CD4-positive, alpha-beta T cell (primary cell): ENCODE results near the gene PIGM. TPM values are rescaled to one million over a fixed set of nuclear protein-coding genes. Genes with fewer than 3 reads are reported as not detected.

Experiments
- ATAC-seq: fragments of 200-7000 bp; cut with Tn5 transposase; one replicate; pipeline ENCODE4 v1.10.0; 2022; ENCODE audit warnings: mild to moderate bottlenecking; ENCODE audit not compliant: poor library complexity
- CTCF ChIA-PET: fragments of 350-600 bp; sonication (Branson Sonifier 250); formaldehyde crosslinking; loops from one replicate; lab custom pipeline; 2021; ENCODE audit warnings: antibody characterized with exemption, inconsistent platforms; lab: Charles Lee
- POLR2A ChIA-PET: fragments of 350-600 bp; sonication (Branson Sonifier 250); formaldehyde crosslinking; loops from one replicate; lab custom pipeline; 2021; ENCODE audit warnings: antibody characterized with exemption, inconsistent platforms; lab: Charles Lee
- DNase-seq, 14 experiments: peaks; one replicate each; pipeline ENCODE4 v3.0.0-alpha.2; 2013 to 2020; ENCODE audit warnings: mixed read lengths in 2 of 14
- H3K27ac ChIP-seq, 2 donors: one replicate each; pipeline versions ENCODE4 v1.5.1 to v1.7.0; 2013; ENCODE audit warnings: low read length in 2 of 2, low read depth in 1 of 2, mild to moderate bottlenecking in 1 of 2
- H3K27me3 ChIP-seq, 2 experiments: 1 replicate in 1 of 2; 2 replicates in 1 of 2; pipeline versions ENCODE4 v1.6.1 to v1.7.0; 2013; ENCODE audit warnings: low read length in 2 of 2, control low read depth in 1 of 2, mild to moderate bottlenecking in 1 of 2, moderate library complexity in 1 of 2; ENCODE audit not compliant: insufficient read depth in 2 of 2, control insufficient read depth in 1 of 2
- H3K36me3 ChIP-seq: one replicate; pipeline ENCODE4 v1.6.1; 2013; ENCODE audit warnings: low read length, control low read depth; ENCODE audit not compliant: insufficient read depth
- H3K4me1 ChIP-seq: one replicate; pipeline ENCODE4 v1.6.1; 2013; ENCODE audit warnings: low read length, control low read depth; ENCODE audit not compliant: insufficient read depth
- H3K4me3 ChIP-seq: one replicate; pipeline ENCODE4 v1.5.1; 2013; ENCODE audit warnings: mild to moderate bottlenecking, low read length, moderate library complexity
- H3K9me3 ChIP-seq, 2 experiments: 1 replicate in 1 of 2; 2 replicates in 1 of 2; pipeline versions ENCODE4 v1.6.1 to v1.7.0; 2013; ENCODE audit warnings: low read length in 2 of 2, mild to moderate bottlenecking in 2 of 2, control low read depth in 1 of 2, moderate library complexity in 1 of 2; ENCODE audit not compliant: control insufficient read depth in 1 of 2, insufficient read depth in 1 of 2
- H3K27ac Mint-ChIP-seq: one replicate; pipeline ENCODE4 v1.8.0; 2020; ENCODE audit warnings: mixed read lengths
- H3K27me3 Mint-ChIP-seq: one replicate; pipeline ENCODE4 v1.8.0; 2021; ENCODE audit warnings: mixed read lengths
- H3K36me3 Mint-ChIP-seq: one replicate; pipeline ENCODE4 v1.8.0; 2021; ENCODE audit warnings: low read depth, mixed read lengths
- H3K4me1 Mint-ChIP-seq: one replicate; pipeline ENCODE4 v1.8.0; 2021; ENCODE audit warnings: low read depth, mixed read lengths
- H3K4me3 Mint-ChIP-seq: one replicate; pipeline ENCODE4 v1.8.0; 2020; ENCODE audit warnings: mild to moderate bottlenecking, mixed read lengths
- H3K9me3 Mint-ChIP-seq: one replicate; pipeline ENCODE4 v1.8.0; 2020; ENCODE audit warnings: mixed read lengths
- CTCF ChIP-seq: fragments of 200-600 bp; IDR thresholded peaks from one replicate; pipeline ENCODE4 v1.8.0; 2022; ENCODE audit warnings: antibody characterized with exemption, mild to moderate bottlenecking
- intact Hi-C, 2 experiments: fragments of 100-400 bp; cut with DNase I in 1 of 2; cut with micrococcal nuclease in 1 of 2; formaldehyde crosslinking; loops; one replicate each; pipeline versions ENCODE4 v1.15.1 to v1.9.0; 2023 to 2025; cut with DNase I, micrococcal nuclease
- total RNA-seq, 174 experiments: library from RNA in 2 of 174; stranded (reverse) in 2 of 174; gene quantifications; one replicate each; pipeline ENCODE4 v1.2.3 and lab custom pipeline; 2021 to 2026

PIGM gene
- total RNA-seq, 2 experiments from 2014 or later: 2.1 to 2.2 TPM

- DNase-seq (no peak), ATAC-seq (no peak)
- Mint-ChIP-seq H3K9me3 (no peaks in the 10 kb centered on the region), H3K36me3 (no peaks in the 10 kb centered on the region), H3K27me3 (peaks cover 15% of the 10 kb centered on the region), H3K27ac (no peak overlapping the region), H3K4me3 (no peak overlapping the region), H3K4me1 (no peaks in the 10 kb centered on the region)
- H3K27me3 ChIP-seq: peaks cover 3 to 5% of the 10 kb centered on the region in 2 experiments
- H3K9me3 ChIP-seq: no peaks in the 10 kb centered on the region
- no peaks in the 10 kb centered on the region for H3K36me3 ChIP-seq
- no peak for TF ChIP-seq CTCF
- peaks cover 2% of the 10 kb centered on the region for H3K4me1 ChIP-seq
- CTCF ChIA-PET: no interaction called here
- POLR2A ChIA-PET: no interaction called here
- no peak overlapping the region for H3K4me3 ChIP-seq
- H3K27ac ChIP-seq: no peak overlapping the region
- intact Hi-C loops: no loop called here
Measured at GRCh38 chr1:160064746-160065145, 33.0 kb upstream of the PIGM start.

- H3K4me3 Mint-ChIP-seq: no peak overlapping the region
Measured at GRCh38 chr1:160064164-160064563, 32.4 kb upstream of the PIGM start.

GRCh38 chr1:160063176-160063575 is 31.4 kb upstream of the PIGM start:
- H3K4me3 Mint-ChIP-seq: no peak overlapping the region
- CTCF ChIA-PET: interaction anchor here (0.9 kb wide), 1 partner anchor 23 kb away, joined by 3 read pairs; no protein-coding TSS in a partner anchor
- POLR2A ChIA-PET: interaction anchor here (0.6 kb wide), 1 partner anchor 1068 kb away, joined by 3 read pairs; no protein-coding TSS in a partner anchor

More at GRCh38 chr1:160064164-160064563, 32.4 kb upstream of the PIGM start:
- ATAC-seq: no peak
- Mint-ChIP-seq H3K27ac (no peak overlapping the region), H3K27me3 (peaks cover 15% of the 10 kb centered on the region), H3K9me3 (no peaks in the 10 kb centered on the region), H3K4me1 (no peaks in the 10 kb centered on the region), H3K36me3 (no peaks in the 10 kb centered on the region)
- Histone ChIP-seq H3K9me3 (no peaks in the 10 kb centered on the region), H3K4me1 (no peaks in the 10 kb centered on the region), H3K36me3 (no peaks in the 10 kb centered on the region), H3K4me3 (no peak overlapping the region), H3K27ac (no peak overlapping the region), H3K27me3 (peaks cover 0 to 2% of the 10 kb centered on the region in 2 experiments)
- POLR2A ChIA-PET: no interaction called here
- CTCF ChIA-PET: interaction anchor here (0.9 kb wide), 1 partner anchor 22 kb away, joined by 3 read pairs; no protein-coding TSS in a partner anchor
- DNase-seq: no peak
- intact Hi-C loops: no loop called here
- TF ChIP-seq CTCF: no peak

More at GRCh38 chr1:160063176-160063575, 31.4 kb upstream of the PIGM start:
- Histone ChIP-seq H3K4me3 (no peak overlapping the region), H3K4me1 (no peaks in the 10 kb centered on the region), H3K36me3 (no peaks in the 10 kb centered on the region), H3K27me3 (peaks cover 0 to 2% of the 10 kb centered on the region in 2 experiments), H3K27ac (no peak overlapping the region), H3K9me3 (no peaks in the 10 kb centered on the region)
- intact Hi-C loops: no loop called here
- DNase-seq: no peak
- Mint-ChIP-seq H3K9me3 (no peaks in the 10 kb centered on the region), H3K4me1 (no peaks in the 10 kb centered on the region), H3K27ac (no peak overlapping the region), H3K27me3 (peaks cover 16% of the 10 kb centered on the region), H3K36me3 (no peaks in the 10 kb centered on the region)
- no peak for TF ChIP-seq CTCF
- no peak for ATAC-seq
